ENCODE measurements around the gene ZNF598.

DNA sequence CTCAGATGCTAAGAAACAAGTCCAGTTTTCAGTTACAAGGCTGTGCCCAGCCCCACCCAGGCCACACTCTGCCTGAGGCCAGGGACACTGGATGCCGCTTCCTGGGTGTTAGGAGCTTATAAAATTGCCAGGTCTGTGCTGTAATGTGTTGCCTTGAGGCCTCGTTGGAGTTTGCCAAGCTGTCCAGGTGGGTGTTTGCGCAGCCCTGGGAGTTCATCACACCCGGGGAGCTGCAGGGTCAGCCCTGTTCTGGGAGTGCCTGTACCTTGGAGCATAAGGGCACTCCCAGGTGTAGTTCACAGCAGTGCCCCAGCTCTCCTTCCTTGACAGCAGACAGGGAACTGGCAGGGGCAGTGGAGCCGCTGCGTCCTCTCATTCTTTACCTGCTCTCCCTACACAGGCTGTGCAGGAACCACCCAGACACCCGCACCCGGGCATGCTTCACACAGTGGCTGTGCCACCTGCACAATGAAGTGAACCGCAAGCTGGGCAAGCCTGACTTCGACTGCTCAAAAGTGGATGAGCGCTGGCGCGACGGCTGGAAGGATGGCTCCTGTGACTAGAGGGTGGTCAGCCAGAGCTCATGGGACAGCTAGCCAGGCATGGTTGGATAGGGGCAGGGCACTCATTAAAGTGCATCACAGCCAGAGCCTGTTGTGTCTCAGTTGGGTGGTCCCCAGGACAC lies 24.0 kb downstream of the ZNF598 start:
- TF ChIP-seq, protein P1, sequence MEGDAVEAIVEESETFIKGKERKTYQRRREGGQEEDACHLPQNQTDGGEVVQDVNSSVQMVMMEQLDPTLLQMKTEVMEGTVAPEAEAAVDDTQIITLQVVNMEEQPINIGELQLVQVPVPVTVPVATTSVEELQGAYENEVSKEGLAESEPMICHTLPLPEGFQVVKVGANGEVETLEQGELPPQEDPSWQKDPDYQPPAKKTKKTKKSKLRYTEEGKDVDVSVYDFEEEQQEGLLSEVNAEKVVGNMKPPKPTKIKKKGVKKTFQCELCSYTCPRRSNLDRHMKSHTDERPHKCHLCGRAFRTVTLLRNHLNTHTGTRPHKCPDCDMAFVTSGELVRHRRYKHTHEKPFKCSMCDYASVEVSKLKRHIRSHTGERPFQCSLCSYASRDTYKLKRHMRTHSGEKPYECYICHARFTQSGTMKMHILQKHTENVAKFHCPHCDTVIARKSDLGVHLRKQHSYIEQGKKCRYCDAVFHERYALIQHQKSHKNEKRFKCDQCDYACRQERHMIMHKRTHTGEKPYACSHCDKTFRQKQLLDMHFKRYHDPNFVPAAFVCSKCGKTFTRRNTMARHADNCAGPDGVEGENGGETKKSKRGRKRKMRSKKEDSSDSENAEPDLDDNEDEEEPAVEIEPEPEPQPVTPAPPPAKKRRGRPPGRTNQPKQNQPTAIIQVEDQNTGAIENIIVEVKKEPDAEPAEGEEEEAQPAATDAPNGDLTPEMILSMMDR (IDR thresholded peaks at IDR 0.05): no peak
- TF ChIP-seq POLR2A (IDR thresholded peaks at IDR 0.05): no peak
